Middle frontal gyrus (tissue), 1 donor: ENCODE results near the gene TLR7.

Experiments used
- DNase-seq: peaks from one replicate; pipeline ENCODE4 v3.0.0-alpha.2; 2015; ENCODE audit warnings: low spot score; ENCODE audit errors: extremely low spot score

The TLR7 gene

GRCh38 chrX:12866451-12867377, at the start of gene TLR7:
Gene TLR7 (plus strand): TSS chrX:12867072. CDS start chrX:12867579, 507 bp downstream.
- DNase-seq, result no peak

- no peak for DNase-seq
Measured at GRCh38 chrX:12817528-12817927, 49.3 kb upstream of the TLR7 start.

GRCh38 chrX:12819222-12819621, 47.6 kb upstream of the TLR7 start:
- no peak for DNase-seq

GRCh38 chrX:12820737-12821136, 46.1 kb upstream of the TLR7 start:
- DNase-seq, result no peak

- no peak for DNase-seq
Measured at GRCh38 chrX:12824944-12825343, 41.9 kb upstream of the TLR7 start.

GRCh38 chrX:12825801-12826200, 41.1 kb upstream of the TLR7 start:
- no peak for DNase-seq

GRCh38 chrX:12843061-12843667, 23.7 kb upstream of the TLR7 start:
- DNase-seq, result no peak

- DNase-seq, result no peak
Measured at GRCh38 chrX:12843668-12844279, 23.1 kb upstream of the TLR7 start.

GRCh38 chrX:12844319-12844718, 22.6 kb upstream of the TLR7 start:
- no peak for DNase-seq

GRCh38 chrX:12865359-12865758, 1.5 kb upstream of the TLR7 start:
- no peak for DNase-seq

- DNase-seq, result no peak
Measured at GRCh38 chrX:12867685-12868084, 813 bp downstream of the TLR7 start.

- DNase-seq, result no peak
Measured at GRCh38 chrX:12868747-12869146, 1.9 kb downstream of the TLR7 start.

GRCh38 chrX:12871257-12871656, 4.4 kb downstream of the TLR7 start:
- no peak for DNase-seq

GRCh38 chrX:12872741-12873140, 5.9 kb downstream of the TLR7 start:
- DNase-seq, result no peak

GRCh38 chrX:12874581-12874980, 7.7 kb downstream of the TLR7 start:
- no peak for DNase-seq

GRCh38 chrX:12877386-12877785, 10.5 kb downstream of the TLR7 start:
- no peak for DNase-seq

- no peak for DNase-seq
Measured at GRCh38 chrX:12878536-12878935, 11.7 kb downstream of the TLR7 start.

GRCh38 chrX:12881914-12882313, 15.0 kb downstream of the TLR7 start:
- DNase-seq, result no peak

- no peak for DNase-seq
Measured at GRCh38 chrX:12885508-12885907, 18.6 kb downstream of the TLR7 start.

GRCh38 chrX:12886545-12886944, 19.7 kb downstream of the TLR7 start:
- no peak for DNase-seq

GRCh38 chrX:12887141-12887540, 20.3 kb downstream of the TLR7 start:
- no peak for DNase-seq

- DNase-seq, result no peak
Measured at GRCh38 chrX:12887767-12888166, 20.9 kb downstream of the TLR7 start.
